H9 (cell line): ENCODE results near the gene LPP. TPM values are rescaled to one million over a fixed set of nuclear protein-coding genes. Genes with fewer than 3 reads are reported as not detected.

ENCODE experiments used
- DNase-seq: peaks from one replicate; pipeline ENCODE4 v3.0.0-alpha.2; 2017
- H2AFZ ChIP-seq: one replicate; pipeline ENCODE4 v1.6.1; 2013; ENCODE audit warnings: mild to moderate bottlenecking, low read length, control low read depth, moderate library complexity
- H2AK5ac ChIP-seq: 2 replicates; pipeline ENCODE4 v1.6.1; 2013; ENCODE audit warnings: low read length, control low read depth, mixed read lengths; ENCODE audit not compliant: insufficient read length
- H2BK120ac ChIP-seq: one replicate; pipeline ENCODE4 v1.6.1; 2013; ENCODE audit warnings: low read depth, mild to moderate bottlenecking, low read length, control low read depth, inconsistent platforms; ENCODE audit not compliant: poor library complexity, severe bottlenecking
- H2BK12ac ChIP-seq: 2 replicates; pipeline ENCODE4 v1.6.1; 2013; ENCODE audit warnings: low read length, control low read depth, mixed read lengths, low read depth; ENCODE audit not compliant: insufficient read length
- H2BK15ac ChIP-seq: 2 replicates; pipeline ENCODE4 v1.6.1; 2013; ENCODE audit warnings: low read depth, low read length, control low read depth
- H2BK20ac ChIP-seq: one replicate; pipeline ENCODE4 v1.6.1; 2013; ENCODE audit warnings: low read depth, mild to moderate bottlenecking, low read length, control low read depth, inconsistent platforms; ENCODE audit not compliant: poor library complexity, severe bottlenecking
- H2BK5ac ChIP-seq: 2 replicates; pipeline ENCODE4 v1.6.1; 2013; ENCODE audit warnings: low read length, control low read depth, mixed read lengths; ENCODE audit not compliant: insufficient read length
- H3K14ac ChIP-seq: 2 replicates; pipeline ENCODE4 v1.6.1; 2013; ENCODE audit warnings: low read length, control low read depth; ENCODE audit not compliant: insufficient read depth
- H3K18ac ChIP-seq: 2 replicates; pipeline ENCODE4 v1.6.1; 2013; ENCODE audit warnings: low read depth, mild to moderate bottlenecking, mixed read lengths, low read length, control low read depth; ENCODE audit not compliant: insufficient read length
- H3K23ac ChIP-seq: 2 replicates; pipeline ENCODE4 v1.6.1; 2013; ENCODE audit warnings: low read length, control low read depth, mixed read lengths, low read depth; ENCODE audit not compliant: insufficient read length
- H3K23me2 ChIP-seq: 2 replicates; pipeline ENCODE4 v1.6.1; 2013; ENCODE audit warnings: low read depth, mild to moderate bottlenecking, mixed read lengths, low read length, control low read depth; ENCODE audit not compliant: insufficient read length, poor library complexity, severe bottlenecking
- H3K27ac ChIP-seq: 2 replicates; pipeline ENCODE4 v1.5.1; 2013; ENCODE audit warnings: low read length, control low read depth, mixed read lengths, low read depth; ENCODE audit not compliant: insufficient read length
- H3K27me3 ChIP-seq: 2 replicates; pipeline ENCODE4 v1.6.1; 2013; ENCODE audit warnings: low read length, control low read depth, inconsistent platforms; ENCODE audit not compliant: insufficient read depth
- H3K4ac ChIP-seq: 2 replicates; pipeline ENCODE4 v1.6.1; 2013; ENCODE audit warnings: low read depth, mild to moderate bottlenecking, control low read depth, inconsistent platforms, low read length, moderate library complexity
- H3K4me1 ChIP-seq: 2 replicates; pipeline ENCODE4 v1.6.1; 2013; ENCODE audit warnings: low read length, control low read depth, inconsistent platforms; ENCODE audit not compliant: insufficient read depth
- H3K4me2 ChIP-seq: 2 replicates; pipeline ENCODE4 v1.6.1; 2013; ENCODE audit warnings: low read length, control low read depth, mixed read lengths; ENCODE audit not compliant: insufficient read length, insufficient read depth
- H3K56ac ChIP-seq: 2 replicates; pipeline ENCODE4 v1.6.1; 2013; ENCODE audit warnings: low read depth, mild to moderate bottlenecking, mixed read lengths, low read length, control low read depth; ENCODE audit not compliant: insufficient read length
- H3K79me1 ChIP-seq: 2 replicates; pipeline ENCODE4 v1.6.1; 2013; ENCODE audit warnings: low read depth, mild to moderate bottlenecking, moderate library complexity, low read length, control low read depth, inconsistent platforms; ENCODE audit not compliant: insufficient read depth, poor library complexity, severe bottlenecking
- H3K79me2 ChIP-seq: 2 replicates; pipeline ENCODE4 v1.6.1; 2013; ENCODE audit warnings: low read length, control low read depth, inconsistent platforms; ENCODE audit not compliant: insufficient read depth
- H3K9ac ChIP-seq: 2 replicates; pipeline ENCODE4 v1.6.1; 2013; ENCODE audit warnings: low read length, control low read depth, mixed read lengths; ENCODE audit not compliant: insufficient read length; ENCODE audit errors: extremely low read depth
- H3K9me3 ChIP-seq: one replicate; pipeline ENCODE4 v1.6.1; 2013; ENCODE audit warnings: low read depth, low read length, inconsistent platforms; ENCODE audit not compliant: control insufficient read depth
- H3T11ph ChIP-seq: one replicate; pipeline ENCODE4 v1.6.1; 2013; ENCODE audit warnings: mild to moderate bottlenecking, low read length, control low read depth, inconsistent platforms
- H4K20me1 ChIP-seq: one replicate; pipeline ENCODE4 v1.6.1; 2013; ENCODE audit not compliant: control insufficient read depth, insufficient read length, insufficient read depth
- H4K5ac ChIP-seq: 2 replicates; pipeline ENCODE4 v1.6.1; 2013; ENCODE audit warnings: low read depth, mild to moderate bottlenecking, mixed read lengths, low read length, control low read depth; ENCODE audit not compliant: insufficient read length
- H4K8ac ChIP-seq: replicated peaks from 2 replicates; pipeline ENCODE4 v1.6.1; 2013; ENCODE audit warnings: low read length, control low read depth, mixed read lengths, low read depth; ENCODE audit not compliant: insufficient read length
- H4K91ac ChIP-seq: 2 replicates; pipeline ENCODE4 v1.6.1; 2013; ENCODE audit warnings: low read depth, mild to moderate bottlenecking, moderate library complexity, mixed read lengths, low read length, control low read depth; ENCODE audit not compliant: insufficient read length
- H3K27ac Mint-ChIP-seq, 3 experiments: 2 replicates in 2 of 3; 3 replicates in 1 of 3; pipeline ENCODE4 v1.8.0; 2020 to 2021; ENCODE audit warnings: mixed read lengths in 3 of 3, mild to moderate bottlenecking in 1 of 3, moderate library complexity in 1 of 3
- H3K27me3 Mint-ChIP-seq: 2 replicates; pipeline ENCODE4 v1.8.0; 2021; ENCODE audit warnings: low read depth, mild to moderate bottlenecking, moderate library complexity, mixed read lengths
- H3K36me3 Mint-ChIP-seq, 3 experiments: 2 replicates in 2 of 3; 3 replicates in 1 of 3; pipeline ENCODE4 v1.8.0; 2020 to 2021; ENCODE audit warnings: low read depth in 3 of 3, mixed read lengths in 3 of 3; ENCODE audit not compliant: insufficient read depth in 1 of 3
- H3K4me1 Mint-ChIP-seq, 2 experiments: 2 replicates each; pipeline ENCODE4 v1.8.0; 2020; ENCODE audit warnings: mixed read lengths in 2 of 2
- H3K4me3 Mint-ChIP-seq, 2 experiments: 2 replicates in 1 of 2; 3 replicates in 1 of 2; pipeline ENCODE4 v1.8.0; 2020 to 2021; ENCODE audit warnings: mild to moderate bottlenecking in 2 of 2, mixed read lengths in 2 of 2, moderate library complexity in 1 of 2
- H3K9me3 Mint-ChIP-seq, 2 experiments: 2 replicates in 1 of 2; 3 replicates in 1 of 2; pipeline ENCODE4 v1.8.0; 2020; ENCODE audit warnings: mild to moderate bottlenecking in 2 of 2, mixed read lengths in 2 of 2, moderate library complexity in 1 of 2
- WGBS: extraction: QIAGEN DNeasy Blood & Tissue Kit; methylation state at CpG from one replicate; pipeline ENCODE4 v1.1.7; 2013; ENCODE audit warnings: missing lambda C conversion rate, low lambda C conversion rate, mixed read lengths; ENCODE audit not compliant: insufficient read length; ENCODE audit errors: extremely low coverage; 5-methylcytosine and 5-hydroxymethylcytosine counted together
- total RNA-seq: library from RNA; stranded (reverse); gene quantifications from 2 replicates; pipeline ENCODE4 v1.2.1, GENCODE V29; 2021
- TF ChIP-seq, protein P1 (sequence below): fragments of 200-600 bp; sonication (generic); conservative IDR thresholded peaks from 3 replicates; pipeline ENCODE4 v1.8.0; 2021; ENCODE audit warnings: antibody characterized with exemption, mild to moderate bottlenecking

Gene LPP
- total RNA-seq, 1 experiment from 2014 or later, result 64.6 TPM

DNA sequence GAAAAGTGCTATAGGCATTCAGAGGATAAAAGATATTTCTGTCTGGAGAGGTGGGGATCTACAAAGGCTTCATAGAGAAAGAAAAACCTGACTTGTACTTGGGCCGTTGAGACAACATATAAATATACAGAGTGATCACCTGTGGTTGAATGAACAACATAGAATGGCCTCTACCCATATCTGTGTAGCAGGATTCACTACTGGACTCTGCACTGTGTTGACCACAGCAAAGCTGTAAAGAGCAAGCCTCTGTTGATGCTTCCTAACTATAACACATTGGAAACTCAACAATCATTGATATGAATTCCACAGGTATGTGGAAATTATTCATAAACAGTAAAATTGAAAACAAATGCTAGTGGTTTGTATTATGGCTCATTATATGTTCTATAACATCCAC, 19.1 kb upstream of the LPP start:
- Histone ChIP-seq H3K14ac (no peak overlapping the region), H3K18ac (no peak overlapping the region), H3K4me1 (no peaks in the 10 kb centered on the region), H3K27ac (no peak overlapping the region), H2BK5ac (no peak overlapping the region), H2BK120ac (no peak overlapping the region), H4K5ac (no peak overlapping the region), H3K56ac (no peak overlapping the region), H3T11ph (no peak overlapping the region), H3K23ac (no peak overlapping the region), H3K27me3 (no peaks in the 10 kb centered on the region), H2BK20ac (no peak overlapping the region), H4K20me1 (no peaks in the 10 kb centered on the region), H3K9me3 (no peaks in the 10 kb centered on the region), H2BK12ac (no peak overlapping the region), H2AK5ac (no peak overlapping the region), H3K23me2 (no peaks in the 10 kb centered on the region), H2BK15ac (no peak overlapping the region), H3K4me2 (no peak overlapping the region), H2AFZ (no peak overlapping the region), H3K79me2 (no peaks in the 10 kb centered on the region), H3K79me1 (no peaks in the 10 kb centered on the region), H4K8ac (no peak overlapping the region), H3K4ac (no peak overlapping the region), H4K91ac (no peak overlapping the region), H3K9ac (no peak overlapping the region)
- no CpG with 5 or more reads among the region's 1 CpG for WGBS
- TF ChIP-seq, protein P1, sequence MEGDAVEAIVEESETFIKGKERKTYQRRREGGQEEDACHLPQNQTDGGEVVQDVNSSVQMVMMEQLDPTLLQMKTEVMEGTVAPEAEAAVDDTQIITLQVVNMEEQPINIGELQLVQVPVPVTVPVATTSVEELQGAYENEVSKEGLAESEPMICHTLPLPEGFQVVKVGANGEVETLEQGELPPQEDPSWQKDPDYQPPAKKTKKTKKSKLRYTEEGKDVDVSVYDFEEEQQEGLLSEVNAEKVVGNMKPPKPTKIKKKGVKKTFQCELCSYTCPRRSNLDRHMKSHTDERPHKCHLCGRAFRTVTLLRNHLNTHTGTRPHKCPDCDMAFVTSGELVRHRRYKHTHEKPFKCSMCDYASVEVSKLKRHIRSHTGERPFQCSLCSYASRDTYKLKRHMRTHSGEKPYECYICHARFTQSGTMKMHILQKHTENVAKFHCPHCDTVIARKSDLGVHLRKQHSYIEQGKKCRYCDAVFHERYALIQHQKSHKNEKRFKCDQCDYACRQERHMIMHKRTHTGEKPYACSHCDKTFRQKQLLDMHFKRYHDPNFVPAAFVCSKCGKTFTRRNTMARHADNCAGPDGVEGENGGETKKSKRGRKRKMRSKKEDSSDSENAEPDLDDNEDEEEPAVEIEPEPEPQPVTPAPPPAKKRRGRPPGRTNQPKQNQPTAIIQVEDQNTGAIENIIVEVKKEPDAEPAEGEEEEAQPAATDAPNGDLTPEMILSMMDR, result no peak
- Mint-ChIP-seq H3K4me3 (no peak overlapping the region), H3K9me3 (no peaks in the 10 kb centered on the region), H3K4me1 (peaks cover 17 to 24% of the 10 kb centered on the region in 2 experiments), H3K27ac (no peak overlapping the region), H3K36me3 (no peaks in the 10 kb centered on the region), H3K27me3 (no peaks in the 10 kb centered on the region; the same call in 1 of the 2 replicates)
- no peak for DNase-seq
